ENCODE data around the gene HNF4A. TPM values are rescaled to one million over a fixed set of nuclear protein-coding genes. Genes with fewer than 3 reads are reported as not detected.
"Not testable (repeated sequence)": the region's sequence is repeated elsewhere in the genome, so short reads cannot be mapped to it uniquely, and the experiment has no call there.

The HNF4A gene
- total RNA-seq, 2 donors from 2014 or later: 56.3 to 58.0 TPM

DNA sequence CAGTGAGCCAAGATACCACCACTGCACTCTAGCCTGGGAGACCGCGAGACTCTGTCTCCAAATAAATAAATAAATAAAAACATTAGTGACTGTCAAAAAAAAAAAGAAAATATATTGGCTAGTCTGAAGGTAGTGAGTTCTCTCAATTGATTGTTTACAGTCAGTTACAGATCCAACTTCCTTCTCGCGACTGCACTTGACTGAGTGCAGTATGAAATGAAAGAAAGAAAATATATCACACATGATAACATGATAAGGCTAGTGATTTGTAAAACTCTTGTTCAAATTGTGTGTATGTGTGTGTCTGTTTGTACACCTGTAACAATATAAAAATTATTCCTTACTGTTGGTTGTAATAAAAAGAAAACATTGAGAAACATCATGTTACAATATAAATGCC, 10.8 kb upstream of the HNF4A start:
- Histone ChIP-seq H3K27ac (ENCODE audit: low read depth, low read length) (no peak overlapping the region), H3K36me3 (ENCODE audit: control insufficient read depth, insufficient read depth, low read length) (no peaks in the 10 kb centered on the region), H3K9ac (ENCODE audit: extremely low read depth, low read length, poor library complexity, severe bottlenecking) (no peak overlapping the region), H3K27me3 (ENCODE audit: control insufficient read depth, insufficient read depth, low read length, poor library complexity, severe bottlenecking) (no peaks in the 10 kb centered on the region), H3K4me3 (ENCODE audit: low read length) (no peak overlapping the region), H3K4me1 (ENCODE audit: control insufficient read depth, insufficient read depth, low read length) (no peaks in the 10 kb centered on the region), H3K9me3 (ENCODE audit: control insufficient read depth, low read length) (no peaks in the 10 kb centered on the region)
- H3K27ac Mint-ChIP-seq: no peak overlapping the region
- TF ChIP-seq, protein P1, sequence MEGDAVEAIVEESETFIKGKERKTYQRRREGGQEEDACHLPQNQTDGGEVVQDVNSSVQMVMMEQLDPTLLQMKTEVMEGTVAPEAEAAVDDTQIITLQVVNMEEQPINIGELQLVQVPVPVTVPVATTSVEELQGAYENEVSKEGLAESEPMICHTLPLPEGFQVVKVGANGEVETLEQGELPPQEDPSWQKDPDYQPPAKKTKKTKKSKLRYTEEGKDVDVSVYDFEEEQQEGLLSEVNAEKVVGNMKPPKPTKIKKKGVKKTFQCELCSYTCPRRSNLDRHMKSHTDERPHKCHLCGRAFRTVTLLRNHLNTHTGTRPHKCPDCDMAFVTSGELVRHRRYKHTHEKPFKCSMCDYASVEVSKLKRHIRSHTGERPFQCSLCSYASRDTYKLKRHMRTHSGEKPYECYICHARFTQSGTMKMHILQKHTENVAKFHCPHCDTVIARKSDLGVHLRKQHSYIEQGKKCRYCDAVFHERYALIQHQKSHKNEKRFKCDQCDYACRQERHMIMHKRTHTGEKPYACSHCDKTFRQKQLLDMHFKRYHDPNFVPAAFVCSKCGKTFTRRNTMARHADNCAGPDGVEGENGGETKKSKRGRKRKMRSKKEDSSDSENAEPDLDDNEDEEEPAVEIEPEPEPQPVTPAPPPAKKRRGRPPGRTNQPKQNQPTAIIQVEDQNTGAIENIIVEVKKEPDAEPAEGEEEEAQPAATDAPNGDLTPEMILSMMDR (conservative IDR thresholded peaks at IDR 0.05): no peak
- no peaks in the 10 kb centered on the region for H3K36me3 Mint-ChIP-seq (ENCODE audit: low read depth)
- no peak for DNase-seq
- H3K4me1 Mint-ChIP-seq: peaks cover 5% of the 10 kb centered on the region
- 95% methylated on average over 4 of the region's 4 CpGs; no CpG with 5 or more reads in 1 of the 2 experiments for WGBS, 2 experiments (ENCODE audit: insufficient coverage in 1 of 2, insufficient read length in 1 of 2)
- H3K4me3 Mint-ChIP-seq: no peak overlapping the region
- H3K27me3 Mint-ChIP-seq (ENCODE audit: insufficient read depth): no peaks in the 10 kb centered on the region
- no peaks in the 10 kb centered on the region for H3K9me3 Mint-ChIP-seq

DNA sequence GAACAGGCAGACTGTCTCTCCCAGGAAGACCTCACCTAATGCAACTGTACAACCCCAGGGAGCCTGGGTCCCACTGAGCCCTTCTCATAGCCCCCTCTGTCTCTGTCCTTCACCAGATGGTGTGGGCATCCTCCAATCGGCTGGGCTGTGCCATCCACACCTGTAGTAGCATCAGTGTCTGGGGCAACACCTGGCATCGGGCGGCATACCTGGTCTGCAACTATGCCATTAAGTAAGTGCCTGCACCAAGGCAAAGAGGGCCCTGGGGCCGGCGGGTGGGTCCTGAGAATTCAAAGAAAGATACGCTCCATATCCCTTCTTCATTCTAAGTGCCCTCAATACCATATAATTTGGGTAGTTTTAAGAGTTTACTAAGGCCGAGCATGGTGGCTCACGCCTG, 10.4 kb upstream of the HNF4A start:
- Mint-ChIP-seq H3K4me3 (no peak overlapping the region), H3K9me3 (no peaks in the 10 kb centered on the region), H3K36me3 (ENCODE audit: low read depth) (no peaks in the 10 kb centered on the region), H3K27ac (no peak overlapping the region), H3K27me3 (ENCODE audit: insufficient read depth) (no peaks in the 10 kb centered on the region), H3K4me1 (peaks cover 5% of the 10 kb centered on the region)
- H3K27ac ChIP-seq (ENCODE audit: low read depth, low read length): no peak overlapping the region
- H3K9ac ChIP-seq (ENCODE audit: extremely low read depth, low read length, poor library complexity, severe bottlenecking): no peak overlapping the region
- H3K36me3 ChIP-seq (ENCODE audit: control insufficient read depth, insufficient read depth, low read length): no peaks in the 10 kb centered on the region
- H3K27me3 ChIP-seq (ENCODE audit: control insufficient read depth, insufficient read depth, low read length, poor library complexity, severe bottlenecking): no peaks in the 10 kb centered on the region
- 91 to 100% methylated on average over 4 to 8 of the region's 8 CpGs for WGBS, 2 experiments (ENCODE audit: insufficient coverage in 1 of 2, insufficient read length in 1 of 2)
- DNase-seq: no peak
- H3K4me3 ChIP-seq (ENCODE audit: low read length): no peak overlapping the region
- TF ChIP-seq, protein P1 (conservative IDR thresholded peaks at IDR 0.05): no peak
- no peaks in the 10 kb centered on the region for H3K9me3 ChIP-seq (ENCODE audit: control insufficient read depth, low read length)
- H3K4me1 ChIP-seq (ENCODE audit: control insufficient read depth, insufficient read depth, low read length): no peaks in the 10 kb centered on the region

- H3K36me3 Mint-ChIP-seq (ENCODE audit: low read depth); H3K4me1 Mint-ChIP-seq; H3K9me3 ChIP-seq (ENCODE audit: control insufficient read depth, low read length); H3K4me3 Mint-ChIP-seq; H3K27me3 ChIP-seq (ENCODE audit: control insufficient read depth, insufficient read depth, low read length, poor library complexity, severe bottlenecking); H3K9me3 Mint-ChIP-seq; H3K27ac ChIP-seq (ENCODE audit: low read depth, low read length); H3K9ac ChIP-seq (ENCODE audit: extremely low read depth, low read length, poor library complexity, severe bottlenecking); H3K4me1 ChIP-seq (ENCODE audit: control insufficient read depth, insufficient read depth, low read length); H3K4me3 ChIP-seq (ENCODE audit: low read length); H3K36me3 ChIP-seq (ENCODE audit: control insufficient read depth, insufficient read depth, low read length); H3K27ac Mint-ChIP-seq; DNase-seq; H3K27me3 Mint-ChIP-seq (ENCODE audit: insufficient read depth): not testable (repeated sequence)
- 92 to 93% methylated on average over 9 to 10 of the region's 10 CpGs for WGBS, 2 experiments (ENCODE audit: insufficient coverage in 1 of 2, insufficient read length in 1 of 2)
Observed at GRCh38 chr20:44345941-44346340, 9.6 kb upstream of the HNF4A start.

GRCh38 chr20:44348168-44348659, 7.3 kb upstream of the HNF4A start:
- Histone ChIP-seq H3K4me3 (ENCODE audit: low read length) (no peak overlapping the region), H3K27ac (ENCODE audit: low read depth, low read length) (no peak overlapping the region), H3K9ac (ENCODE audit: extremely low read depth, low read length, poor library complexity, severe bottlenecking) (no peak overlapping the region), H3K9me3 (ENCODE audit: control insufficient read depth, low read length) (no peaks in the 10 kb centered on the region), H3K27me3 (ENCODE audit: control insufficient read depth, insufficient read depth, low read length, poor library complexity, severe bottlenecking) (no peaks in the 10 kb centered on the region), H3K4me1 (ENCODE audit: control insufficient read depth, insufficient read depth, low read length) (no peaks in the 10 kb centered on the region), H3K36me3 (ENCODE audit: control insufficient read depth, insufficient read depth, low read length) (no peaks in the 10 kb centered on the region)
- 95 to 100% methylated on average over 2 to 4 of the region's 4 CpGs for whole genome bisulfite sequencing, 2 experiments (ENCODE audit: insufficient coverage in 1 of 2, insufficient read length in 1 of 2)
- H3K9me3 Mint-ChIP-seq: no peaks in the 10 kb centered on the region
- H3K4me1 Mint-ChIP-seq: peaks cover 11% of the 10 kb centered on the region
- DNase-seq: no peak
- H3K36me3 Mint-ChIP-seq (ENCODE audit: low read depth): no peaks in the 10 kb centered on the region
- no peak overlapping the region for H3K4me3 Mint-ChIP-seq
- TF ChIP-seq, protein P1 (conservative IDR thresholded peaks at IDR 0.05): no peak
- H3K27ac Mint-ChIP-seq: no peak overlapping the region
- H3K27me3 Mint-ChIP-seq (ENCODE audit: insufficient read depth): no peaks in the 10 kb centered on the region
